HG03139 (cell line): ENCODE data around the gene ESPN.

ENCODE experiments used
- ATAC-seq: cut with Tn5 transposase; IDR thresholded peaks from one replicate; pipeline ENCODE4 v1.9.1; 2021; ENCODE audit not compliant: unreplicated experiment

The ESPN gene

GRCh38 chr1:6495540-6496364, 71.2 kb downstream of the ESPN start:
- ATAC-seq = no peak

- no peak for ATAC-seq
Measured at GRCh38 chr1:6496365-6496721, 71.8 kb downstream of the ESPN start.

- no peak for ATAC-seq
Measured at GRCh38 chr1:6496890-6497214, 72.3 kb downstream of the ESPN start.

GRCh38 chr1:6497215-6497866, 72.8 kb downstream of the ESPN start:
- no peak for ATAC-seq

DNA sequence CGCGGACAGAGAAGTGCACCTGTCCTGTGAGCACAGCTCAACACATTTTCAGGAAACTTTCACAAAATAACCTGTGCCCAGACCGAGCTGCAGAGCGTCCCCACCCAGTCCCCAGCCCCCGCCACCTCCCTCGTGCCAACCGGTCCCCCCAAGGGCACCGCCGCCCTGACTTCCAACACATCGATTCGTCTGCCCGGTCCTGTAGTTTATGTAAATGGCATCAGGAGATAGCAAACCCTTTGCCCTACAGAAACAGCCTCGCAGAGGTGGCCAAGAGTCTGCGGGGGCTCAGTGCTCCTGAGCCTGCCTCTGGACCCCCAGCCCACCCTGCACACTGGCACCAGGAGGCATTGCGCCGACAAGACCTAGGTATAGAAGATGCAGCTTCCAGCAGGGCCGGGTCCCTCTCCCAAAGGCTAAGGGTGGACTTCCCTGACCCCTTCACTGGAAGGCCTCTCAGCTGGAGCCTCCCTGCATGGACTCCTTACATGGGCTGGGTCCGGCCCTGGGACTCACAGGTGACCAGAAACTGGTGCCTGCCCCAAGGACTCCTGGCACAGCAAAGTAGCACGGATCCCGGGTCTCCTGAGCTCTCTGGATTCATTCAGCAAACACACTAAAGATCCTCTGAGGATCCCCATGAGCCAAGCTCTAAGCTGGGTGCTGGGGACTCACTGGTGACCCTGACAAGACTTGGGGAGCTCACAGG, 73.4 kb downstream of the ESPN start:
- no peak for ATAC-seq

GRCh38 chr1:6498576-6499111, 74.1 kb downstream of the ESPN start:
- ATAC-seq = no peak

DNA sequence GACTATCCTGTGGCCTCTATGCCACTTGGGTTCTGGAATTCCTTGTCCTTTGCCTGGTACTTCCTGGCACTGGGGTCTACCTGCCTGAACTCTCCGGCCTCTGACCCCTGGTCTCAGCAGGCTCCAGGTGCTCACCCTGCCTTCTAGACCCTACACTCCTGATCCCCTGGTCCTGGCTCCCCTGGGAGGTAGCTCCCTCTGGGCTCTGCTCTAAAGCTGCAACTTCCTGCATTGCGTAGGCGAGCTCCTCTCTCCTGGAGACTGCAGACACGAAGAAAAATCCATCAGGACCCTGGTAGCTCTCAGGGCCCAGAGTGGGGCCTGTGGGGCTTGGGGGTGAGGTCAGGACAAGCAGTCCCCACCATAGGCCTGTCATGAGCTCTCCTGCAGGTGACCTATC, 74.7 kb downstream of the ESPN start:
- ATAC-seq = no peak

DNA sequence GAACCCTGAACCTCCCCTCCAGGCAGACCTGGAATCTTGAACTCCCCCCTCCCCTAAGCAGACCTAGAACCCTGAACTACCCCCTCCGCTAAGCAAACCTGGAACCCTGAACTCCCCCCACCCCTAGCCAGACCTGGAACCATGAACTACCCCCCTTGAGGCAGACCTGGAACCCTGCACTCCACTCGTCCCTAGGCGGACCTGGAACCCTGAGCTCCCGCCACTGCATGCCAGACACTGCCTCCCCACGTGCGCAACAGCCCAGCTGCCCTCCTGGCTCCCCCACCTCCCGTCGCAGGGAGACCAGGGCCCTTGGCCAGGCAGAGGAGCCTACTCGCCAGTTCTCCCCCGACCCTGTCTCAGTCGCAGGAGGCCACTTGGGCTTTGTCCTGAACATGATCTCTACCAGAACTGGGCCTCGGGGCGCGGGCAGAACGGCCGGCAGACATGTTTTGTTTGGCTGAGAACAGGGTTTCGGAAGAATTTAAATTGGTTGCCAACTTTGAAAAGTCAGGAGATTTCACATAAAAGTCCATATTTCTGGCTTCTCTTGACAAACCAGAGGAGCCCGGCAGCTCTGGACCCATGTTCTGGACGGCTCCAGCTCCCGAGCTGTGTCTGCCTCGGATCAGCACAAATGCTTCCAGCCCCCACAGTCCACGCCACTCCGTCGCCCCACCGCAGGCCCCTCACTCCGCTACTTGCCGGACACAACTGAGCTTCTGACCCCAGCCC, 76.1 kb downstream of the ESPN start:
- no peak for ATAC-seq

DNA sequence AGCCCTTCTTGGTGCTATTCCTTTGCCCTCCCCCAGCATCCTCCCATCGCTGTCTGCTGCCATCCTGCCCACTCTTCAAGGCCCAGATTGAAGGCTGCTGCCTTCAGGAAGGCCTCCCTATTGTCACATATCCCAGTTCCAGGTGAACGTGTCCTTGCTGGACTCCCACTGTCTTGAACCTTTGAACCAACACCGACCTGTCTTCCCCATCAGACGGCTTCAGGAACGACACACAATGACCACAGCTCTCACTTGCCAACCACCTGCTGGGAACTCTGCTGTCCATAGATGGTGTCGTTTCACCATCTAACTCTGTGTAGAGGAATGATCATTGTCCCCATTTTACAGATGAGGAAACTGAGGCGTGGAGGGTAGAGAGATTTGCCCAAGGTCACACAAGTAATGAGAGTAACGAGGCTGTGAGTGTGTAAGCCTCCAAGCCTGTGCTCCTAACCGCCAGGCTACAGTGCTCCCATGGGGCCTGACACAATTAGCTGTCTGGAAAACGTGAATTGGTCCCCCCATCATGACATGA, 76.8 kb downstream of the ESPN start:
- ATAC-seq = no peak

- ATAC-seq = no peak
Measured at GRCh38 chr1:6502000-6502891, 77.7 kb downstream of the ESPN start.

DNA sequence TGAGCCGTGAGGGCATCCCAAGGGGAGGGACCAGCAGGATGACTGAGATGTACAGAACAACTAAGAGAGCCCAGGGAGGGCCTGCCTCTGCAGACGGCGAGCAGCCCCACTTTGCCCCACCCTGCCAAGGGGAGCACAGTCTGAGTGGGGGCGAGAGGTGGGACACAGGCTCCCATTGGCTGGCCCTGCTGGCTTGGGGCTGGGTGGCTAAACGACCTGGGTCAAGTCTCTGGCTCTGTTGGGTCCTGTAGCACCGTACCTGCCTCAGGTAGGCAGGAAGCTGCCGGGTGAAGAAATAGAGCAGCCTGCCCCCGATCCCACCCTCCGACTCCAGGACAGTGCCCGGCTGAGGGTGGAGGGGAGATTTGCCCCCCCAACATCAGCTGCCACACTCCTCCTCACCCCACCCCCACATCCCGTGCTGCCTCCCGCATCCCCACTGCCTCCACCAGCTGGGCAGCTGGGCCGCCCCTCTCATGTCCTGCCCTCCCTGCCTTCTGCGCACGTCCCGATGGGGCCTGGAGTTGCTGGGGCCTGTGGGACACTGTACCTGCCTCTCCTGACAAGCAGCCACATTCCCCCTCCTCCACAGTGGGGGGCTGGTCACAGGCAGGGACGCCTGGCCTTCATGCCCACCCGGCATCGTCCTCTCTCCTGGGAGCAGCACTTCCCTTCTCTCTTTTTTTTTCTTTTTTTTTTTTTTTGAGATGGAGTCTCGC, 79.5 kb downstream of the ESPN start:
- no peak for ATAC-seq

DNA sequence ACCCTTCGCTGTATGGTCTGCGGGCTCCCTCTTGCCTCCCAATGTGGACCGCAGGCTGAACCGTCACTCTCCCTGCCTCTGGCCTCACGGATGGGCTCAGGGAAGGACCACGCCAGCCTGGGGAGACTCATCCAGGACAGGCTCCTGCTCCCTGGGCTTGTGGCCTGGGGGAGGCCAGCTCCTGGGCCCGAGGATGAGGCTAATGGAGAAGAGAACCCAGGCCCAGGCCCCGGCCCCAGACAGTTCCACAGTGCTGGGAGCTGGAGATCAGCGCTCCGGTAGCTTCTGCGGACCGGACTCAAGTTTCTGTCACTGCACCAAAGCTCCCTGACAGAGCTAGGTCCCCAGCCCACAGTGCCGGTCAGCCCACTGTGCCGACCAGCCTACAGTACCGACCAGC, 80.3 kb downstream of the ESPN start:
- ATAC-seq = no peak

DNA sequence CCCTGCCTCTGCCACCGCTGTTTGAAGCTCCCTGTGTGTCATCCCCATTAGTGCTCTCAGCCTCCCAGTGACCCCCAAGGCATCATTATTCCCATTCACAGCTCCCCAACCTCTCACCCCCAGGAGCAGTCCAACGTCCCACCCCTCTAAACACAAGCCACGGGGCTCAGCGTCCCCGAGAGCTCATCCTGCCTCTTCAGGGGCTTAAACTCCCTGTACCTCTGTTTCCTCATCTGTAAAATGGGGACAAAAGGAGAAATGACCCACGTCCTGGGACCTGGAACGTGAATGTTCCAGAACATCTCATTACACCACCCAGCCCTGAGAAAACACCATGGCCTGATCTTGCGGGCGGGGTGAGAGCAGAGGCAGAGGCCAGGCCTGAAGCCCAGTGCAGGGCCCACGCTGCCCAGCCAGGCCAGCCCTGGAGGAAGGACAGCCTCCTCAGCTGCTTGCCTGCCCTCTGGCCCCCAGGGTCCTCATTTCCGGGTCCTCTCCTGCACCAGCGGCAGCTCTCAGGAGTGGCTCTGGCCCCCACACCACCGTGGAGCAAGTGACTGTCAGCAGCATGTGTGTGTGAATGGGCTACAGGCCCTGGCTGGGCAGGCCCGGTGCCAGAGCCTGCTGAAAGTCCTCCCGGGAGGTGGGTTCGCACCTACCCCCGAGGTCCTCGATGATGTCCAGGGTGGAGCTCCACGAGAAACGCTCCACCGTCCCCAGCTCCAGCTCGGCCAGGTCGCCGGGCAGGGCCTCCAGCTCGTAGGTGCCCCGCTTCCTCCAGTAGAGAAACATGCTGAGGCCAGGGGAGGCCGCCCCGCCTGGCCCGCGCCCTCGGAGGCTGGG, 81.0 kb downstream of the ESPN start:
- no peak for ATAC-seq

- ATAC-seq = no peak
Measured at GRCh38 chr1:6506210-6507036, 81.8 kb downstream of the ESPN start.

DNA sequence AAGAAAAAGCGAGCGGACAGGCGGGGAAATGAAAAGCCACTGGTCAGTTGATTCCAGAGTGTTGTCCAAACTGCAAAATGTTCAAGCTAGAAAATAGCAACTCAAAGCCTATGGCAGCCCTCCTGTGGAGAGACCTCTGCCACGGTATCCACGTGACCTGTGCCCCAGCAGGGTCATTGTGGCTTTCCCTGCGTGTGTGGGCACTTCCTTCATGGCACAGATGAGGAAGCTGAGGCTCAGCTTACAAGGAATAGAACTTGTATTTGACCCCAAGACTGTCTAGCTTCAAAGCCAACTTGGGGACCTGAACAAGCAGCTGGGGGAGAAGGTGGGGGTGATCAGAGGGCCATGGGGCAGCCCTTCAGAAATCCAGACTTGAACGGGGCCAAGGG, 82.5 kb downstream of the ESPN start:
- no peak for ATAC-seq

GRCh38 chr1:6507461-6507911, 82.9 kb downstream of the ESPN start:
- ATAC-seq = no peak

DNA sequence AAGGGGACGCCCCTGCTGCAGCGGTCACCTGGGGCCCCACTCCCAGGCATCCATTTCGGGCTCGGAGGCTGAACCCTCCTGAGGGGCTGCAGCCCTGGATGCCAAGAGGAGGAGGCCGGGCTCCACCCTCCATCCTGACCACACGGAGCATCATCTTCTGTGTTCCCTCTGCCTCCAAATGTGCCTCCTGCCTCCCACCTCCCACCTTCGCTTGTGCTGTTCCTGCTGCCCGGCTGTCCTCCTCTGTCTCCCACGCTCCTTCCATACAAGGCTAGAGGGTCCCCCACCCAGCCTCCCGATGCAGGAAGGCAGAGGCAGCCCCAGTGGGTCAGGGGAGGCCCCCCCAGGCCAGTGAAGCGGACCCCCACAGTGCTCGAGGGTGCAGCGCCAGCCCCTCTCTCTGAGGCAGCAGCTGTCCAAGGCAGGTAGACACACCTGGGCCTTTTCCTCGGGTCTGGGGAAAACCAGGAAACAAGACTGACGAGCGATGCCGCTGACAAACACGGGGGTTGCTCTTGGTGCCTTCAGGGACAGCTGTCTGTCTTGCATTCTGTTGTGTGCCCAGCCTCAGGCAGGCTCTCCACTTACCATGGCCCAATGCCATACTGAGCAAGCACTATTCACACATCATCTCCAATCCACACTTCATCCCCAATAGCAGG, 83.7 kb downstream of the ESPN start:
- no peak for ATAC-seq
